NCI-H187 treated with DMSO at 0.1 percent for 48 hours (cell line): ENCODE measurements around the gene FMN1.

Experiments used
- DNase-seq: peaks from one replicate; lab custom pipeline; 2025; lab: John Stamatoyannopoulos, UW

The FMN1 gene

DNA sequence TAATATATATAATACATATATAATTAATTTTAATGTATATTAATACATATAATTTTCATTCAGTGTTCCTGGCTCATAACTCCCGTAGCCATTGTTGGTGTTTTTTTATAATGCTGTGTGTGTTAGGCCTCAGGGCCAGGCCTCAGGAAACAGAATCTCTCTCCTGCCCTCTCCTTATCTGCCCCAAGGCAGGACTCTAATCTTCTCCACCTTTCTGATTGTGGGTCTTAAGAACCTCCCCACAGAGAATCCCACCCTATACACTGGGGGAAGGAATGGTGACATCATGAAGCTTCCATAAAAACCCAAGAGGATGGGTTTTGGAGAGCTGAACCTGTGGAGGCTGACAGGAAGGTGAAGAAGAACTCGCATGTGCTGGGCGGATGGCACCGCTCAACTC, 4.0 kb upstream of the FMN1 start:
- no peak for DNase-seq

DNA sequence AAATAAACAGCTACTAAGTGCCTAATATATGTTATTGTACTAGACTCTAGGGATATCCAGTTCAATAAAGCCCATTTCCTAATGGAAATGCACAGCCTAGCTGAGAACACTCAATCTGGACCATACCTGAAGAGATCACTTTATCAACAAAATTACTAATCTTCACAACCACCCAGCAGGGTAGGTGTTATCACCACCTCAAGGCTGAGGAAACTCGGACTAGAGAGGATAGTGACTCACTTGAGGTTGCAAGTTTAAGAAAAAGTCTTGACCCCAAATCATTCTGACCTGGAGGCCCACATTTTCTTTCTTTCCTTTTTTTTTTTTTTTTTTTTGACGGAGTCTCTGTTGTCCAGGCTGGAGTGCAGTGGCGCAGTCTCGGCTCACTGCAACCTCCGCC, 3.1 kb upstream of the FMN1 start:
- no peak for DNase-seq

DNA sequence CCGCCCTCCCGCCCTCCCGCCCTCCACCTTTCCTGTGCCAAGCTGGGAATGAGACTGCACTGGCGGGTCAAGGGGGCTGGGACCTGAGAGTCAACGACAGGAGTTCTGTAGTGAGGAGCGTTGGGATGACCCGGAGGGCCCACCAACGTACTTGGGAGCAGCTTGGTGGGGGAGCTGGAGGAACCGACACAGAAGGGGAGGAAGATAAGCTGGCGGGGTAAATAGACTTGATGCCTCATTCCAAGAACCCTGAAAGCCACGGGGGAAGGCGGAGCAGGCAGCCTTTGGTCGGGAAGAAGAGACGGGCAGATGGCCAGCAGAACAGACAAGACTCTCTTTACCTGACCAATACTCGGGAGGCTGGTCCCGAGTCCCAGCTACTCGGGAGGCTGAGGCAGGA, 277 bp downstream of the FMN1 start:
- DNase-seq: no peak

DNA sequence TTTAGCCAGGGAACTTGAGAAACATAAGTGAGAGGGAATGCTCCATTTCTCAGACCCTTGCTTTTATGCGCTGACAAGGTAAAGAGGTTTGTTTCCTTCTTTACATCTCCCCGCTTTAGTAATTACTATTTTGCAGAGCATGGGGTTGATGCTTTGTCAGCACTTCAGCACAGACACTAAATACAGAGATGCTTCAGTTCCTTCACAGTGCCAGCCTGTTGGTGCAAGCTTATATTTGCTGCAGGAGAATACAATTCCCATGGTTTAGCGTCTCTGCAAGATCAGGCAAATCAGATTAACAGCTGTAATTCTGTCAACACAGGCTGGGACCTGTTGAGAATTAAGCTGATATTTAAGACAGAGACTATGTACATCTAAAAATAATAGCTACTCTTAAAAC, 2.9 kb downstream of the FMN1 start:
- DNase-seq: peak; percentile 17

DNA sequence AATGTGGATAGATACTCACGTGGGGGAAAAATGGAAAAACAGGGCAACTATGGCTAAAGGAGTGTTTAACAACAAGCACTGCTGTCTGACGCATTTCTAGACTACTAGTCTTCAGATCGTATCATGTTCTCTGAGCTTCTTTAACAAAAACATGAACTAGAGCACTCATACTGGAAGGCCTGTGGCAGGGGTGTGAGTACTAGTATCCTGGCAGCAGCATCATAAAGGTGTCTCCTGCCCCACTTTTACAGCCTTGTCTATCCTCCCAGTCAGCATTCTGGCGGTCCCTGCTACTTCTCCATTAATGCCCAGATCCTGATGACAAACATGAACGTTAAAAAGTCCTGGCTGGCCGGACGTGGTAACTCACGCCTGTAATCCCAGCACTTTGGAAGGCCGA, 4.0 kb downstream of the FMN1 start:
- DNase-seq: no peak

DNA sequence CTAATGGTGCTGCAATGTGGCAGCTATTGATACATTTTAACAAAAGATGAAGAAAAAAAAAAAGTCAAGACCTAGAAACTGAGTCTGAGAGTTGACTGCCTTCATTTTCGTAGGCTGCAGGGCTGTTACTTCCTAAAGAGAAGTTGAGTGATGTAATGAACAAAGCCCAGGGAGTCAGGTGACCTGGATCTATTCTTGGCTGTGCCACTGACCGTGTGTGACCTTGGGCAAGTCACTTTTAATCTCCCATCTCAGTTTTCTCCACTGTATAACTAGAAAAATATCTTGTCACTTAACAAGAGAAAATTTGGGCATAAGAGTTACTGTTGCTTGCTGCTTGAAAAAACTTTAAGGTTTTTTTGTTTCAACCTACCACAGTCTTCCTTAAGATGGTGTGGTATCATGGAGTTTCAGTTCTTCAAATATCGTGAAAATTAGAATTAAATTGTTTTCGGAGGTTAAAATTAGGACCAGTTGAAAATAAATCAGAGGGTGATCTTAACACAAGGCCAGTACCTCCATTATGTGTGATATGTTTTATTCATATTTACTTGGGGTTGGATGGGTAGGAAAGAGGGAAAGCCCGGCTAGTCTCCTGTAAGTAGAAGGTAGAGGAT, 5.8 kb downstream of the FMN1 start:
- no peak for DNase-seq

DNA sequence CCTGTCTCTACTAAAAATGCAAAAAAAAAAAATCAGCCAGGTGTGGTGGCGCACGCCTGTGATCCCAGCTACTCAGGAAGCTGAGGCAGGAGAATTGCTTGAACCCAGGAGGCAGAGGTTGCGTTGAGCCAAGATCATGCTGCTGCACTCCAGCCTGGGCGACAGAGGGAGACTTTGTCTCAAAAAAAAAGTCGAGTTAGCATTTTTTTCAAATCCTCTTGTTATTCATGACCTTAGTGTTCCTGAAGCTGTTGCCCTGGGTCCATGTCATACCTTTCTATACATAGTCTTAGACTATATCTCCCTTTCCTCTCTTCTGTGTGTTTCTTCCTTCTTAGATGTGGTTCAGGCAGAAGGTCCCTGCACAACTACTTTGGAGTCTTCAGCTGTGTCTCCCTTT, 6.4 kb downstream of the FMN1 start:
- DNase-seq: no peak

GRCh38 chr15:33183334-33183733, 11.2 kb downstream of the FMN1 start:
- no peak for DNase-seq

- DNase-seq: no peak
Observed at GRCh38 chr15:33182926-33183325, 11.6 kb downstream of the FMN1 start.

- DNase-seq: no peak
Observed at GRCh38 chr15:33182278-33182905, 12.1 kb downstream of the FMN1 start.

GRCh38 chr15:33179874-33180273, 14.6 kb downstream of the FMN1 start:
- no peak for DNase-seq

GRCh38 chr15:33171202-33171601, 23.3 kb downstream of the FMN1 start:
- no peak for DNase-seq

- no peak for DNase-seq
Observed at GRCh38 chr15:33169625-33170024, 24.9 kb downstream of the FMN1 start.

GRCh38 chr15:33168444-33168843, 26.1 kb downstream of the FMN1 start:
- no peak for DNase-seq

- no peak for DNase-seq
Observed at GRCh38 chr15:33163816-33164215, 30.7 kb downstream of the FMN1 start.

- no peak for DNase-seq
Observed at GRCh38 chr15:33161209-33161608, 33.3 kb downstream of the FMN1 start.

DNA sequence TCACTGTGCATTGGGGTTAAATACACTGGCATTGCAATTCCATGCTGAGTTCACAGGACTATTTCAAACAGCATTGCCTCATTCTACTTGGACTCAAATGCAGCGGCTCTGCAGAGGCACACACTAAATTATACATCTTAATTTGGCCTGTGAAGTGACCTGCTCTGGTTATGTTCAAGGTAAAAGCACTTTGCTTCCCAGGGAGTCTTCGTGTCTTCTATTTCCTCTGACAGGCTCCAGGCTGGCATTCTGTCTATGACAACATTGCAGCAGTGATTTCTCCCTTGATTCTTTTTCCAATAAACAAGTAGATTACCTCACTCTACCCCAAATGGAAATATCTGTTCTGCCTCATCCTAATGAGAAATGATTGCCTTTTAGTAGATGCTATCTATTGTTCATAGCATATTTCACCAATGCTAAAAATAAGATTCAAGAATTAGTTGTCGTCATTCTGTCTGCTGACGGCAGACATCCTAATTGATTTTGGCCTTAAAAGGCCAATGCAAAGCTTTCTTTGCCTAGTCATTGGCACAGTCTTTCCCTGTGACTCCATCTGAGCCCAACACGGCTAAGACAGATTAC, 33.8 kb downstream of the FMN1 start:
- no peak for DNase-seq

DNA sequence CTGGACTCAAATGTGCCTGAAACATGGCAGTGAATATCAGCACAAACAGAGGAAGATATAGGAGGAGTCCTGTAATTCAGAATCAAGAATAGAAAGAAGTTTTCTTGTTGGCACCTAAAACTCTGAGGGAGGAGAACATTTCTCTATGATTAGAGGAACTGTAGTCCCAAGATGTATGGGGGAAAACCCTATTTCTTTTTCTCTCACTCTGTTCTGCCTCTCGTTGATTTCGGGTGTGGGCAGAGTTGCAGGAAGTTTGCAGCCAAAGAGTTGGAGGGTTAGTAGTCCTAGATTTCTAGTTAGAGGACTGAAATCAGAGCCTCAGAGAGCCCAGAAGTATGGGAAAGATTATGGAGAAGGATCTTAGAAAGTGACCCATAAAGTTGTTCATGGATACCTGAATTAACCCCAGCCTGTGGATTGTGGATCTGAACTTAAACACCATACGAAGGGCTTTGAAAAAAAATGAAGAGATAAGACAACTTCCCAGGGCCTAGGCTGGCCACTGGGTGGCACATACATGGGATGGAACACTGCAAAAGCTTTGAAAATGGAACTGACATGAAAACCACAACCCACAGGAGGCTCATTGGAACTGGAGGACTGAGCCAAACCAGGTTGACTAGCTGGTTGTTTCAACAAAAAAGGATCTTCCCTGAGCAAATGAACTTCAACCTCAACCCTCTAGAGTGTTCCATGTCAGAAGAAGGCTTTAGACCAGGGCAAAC, 34.6 kb downstream of the FMN1 start:
- no peak for DNase-seq

- DNase-seq: no peak
Observed at GRCh38 chr15:33158366-33158765, 36.1 kb downstream of the FMN1 start.

DNA sequence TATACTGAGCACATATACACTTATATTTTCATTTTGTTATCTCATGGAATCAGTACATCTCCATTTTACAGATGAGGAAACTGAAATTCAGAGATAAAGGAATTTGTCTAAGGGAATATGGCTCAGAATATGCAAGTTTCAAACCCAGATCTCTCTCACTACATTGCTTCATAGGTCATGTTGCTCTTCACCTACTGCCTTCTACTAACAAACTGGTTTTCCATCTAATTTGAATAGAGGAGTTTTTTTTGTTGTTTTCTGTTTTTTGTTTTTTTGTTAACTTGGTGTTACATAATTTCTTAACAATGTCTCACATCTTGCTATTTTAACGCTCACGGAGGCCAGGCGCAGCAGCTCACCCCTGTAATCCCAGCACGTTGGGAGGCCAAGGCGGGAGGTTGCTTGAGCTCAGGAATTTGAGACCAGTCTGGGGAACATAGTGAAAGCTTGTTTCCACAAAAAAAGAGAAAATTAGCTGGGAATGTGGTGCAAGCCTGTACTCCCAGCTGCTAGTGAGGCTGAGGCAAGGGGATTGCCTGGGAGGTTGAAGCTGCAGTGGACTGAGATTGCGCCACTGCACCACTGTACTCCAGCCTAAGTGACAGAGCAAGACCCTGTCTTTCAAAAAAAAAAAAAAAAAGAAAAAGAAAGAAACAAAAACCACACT, 37.0 kb downstream of the FMN1 start:
- DNase-seq: no peak

DNA sequence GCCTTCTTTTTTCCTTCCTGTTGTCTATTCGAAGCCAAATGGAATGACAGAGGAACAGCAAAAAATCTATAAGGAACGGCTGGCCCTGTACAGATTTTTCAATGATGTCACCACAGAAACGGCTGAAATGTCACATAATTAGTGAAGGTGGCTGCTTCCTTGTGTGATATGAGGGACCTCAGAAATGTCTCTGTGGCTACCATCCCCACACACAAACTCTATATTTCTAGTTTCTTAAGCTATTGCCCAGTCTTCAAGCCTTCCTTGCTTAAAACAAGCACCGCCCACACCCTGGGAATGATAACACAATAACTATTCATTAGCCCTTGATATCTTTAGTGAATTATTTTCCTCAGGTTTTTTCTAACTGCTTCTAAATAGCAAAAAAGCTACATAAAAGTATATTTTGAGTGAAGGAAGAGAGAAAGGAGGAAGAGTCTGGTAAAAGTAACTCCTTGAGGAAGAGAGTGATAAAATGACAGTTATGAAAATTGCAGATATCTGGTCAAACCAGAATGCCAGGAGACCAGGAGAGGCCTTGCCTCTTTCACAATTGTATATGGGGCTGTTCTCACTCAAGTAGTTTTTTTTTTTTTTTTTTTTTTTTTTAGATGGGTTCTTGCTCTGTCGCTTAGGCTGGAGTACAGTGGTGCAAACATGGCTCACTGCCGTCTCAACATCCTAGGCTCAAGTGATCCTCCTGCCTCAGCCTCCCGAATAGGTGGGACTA, 38.7 kb downstream of the FMN1 start:
- no peak for DNase-seq
